Transverse colon (tissue), 4 donors: ENCODE results near the gene HUNK. TPM values are rescaled to one million over a fixed set of nuclear protein-coding genes. Genes with fewer than 3 reads are reported as not detected.

Source experiments
- DNase-seq: peaks from one replicate; pipeline ENCODE4 v3.0.0-alpha.2; 2019
- H3K27ac ChIP-seq, 4 donors: fragments of 200-600 bp; sonication (generic); 2 replicates each; pipeline ENCODE4 v1.5.1; 2016 to 2018; ENCODE audit warnings: inconsistent platforms in 4 of 4
- H3K27me3 ChIP-seq: fragments of 200-600 bp; sonication (generic); 2 replicates; pipeline ENCODE4 v1.5.1; 2017; ENCODE audit warnings: inconsistent platforms
- H3K36me3 ChIP-seq, 4 donors: fragments of 200-600 bp; sonication (generic); 2 replicates each; pipeline ENCODE4 v1.5.1; 2017 to 2019; ENCODE audit warnings: inconsistent platforms in 4 of 4
- H3K4me1 ChIP-seq, 4 donors: fragments of 200-600 bp; sonication (generic); 2 replicates each; pipeline ENCODE4 v1.5.1; 2017 to 2020; ENCODE audit warnings: inconsistent platforms in 4 of 4
- H3K4me3 ChIP-seq, 4 donors: fragments of 200-600 bp; sonication (generic); 1 replicate in 1 of 4; 2 replicates in 3 of 4; pipeline versions ENCODE4 v1.5.1 to v1.6.1; 2017 to 2019; ENCODE audit warnings: inconsistent platforms in 4 of 4
- H3K9me3 ChIP-seq, 2 donors: fragments of 200-600 bp; sonication (generic); 2 replicates each; pipeline ENCODE4 v1.5.1; 2017 to 2019; ENCODE audit warnings: inconsistent platforms in 2 of 2
- EP300 ChIP-seq: sonication (generic); formaldehyde crosslinking; IDR thresholded peaks from one replicate; pipeline ENCODE4 v1.6.1; 2017; ENCODE audit warnings: antibody characterized with exemption, low read depth
- POLR2A ChIP-seq: fragments of 450-650 bp; IDR thresholded peaks from one replicate; pipeline ENCODE4 v1.6.1; 2016; ENCODE audit warnings: antibody characterized with exemption, mild to moderate bottlenecking, moderate library complexity
- POLR2AphosphoS5 ChIP-seq, 3 donors: sonication (generic); formaldehyde crosslinking; IDR thresholded peaks; one replicate each; pipeline ENCODE4 v1.6.1; 2016; ENCODE audit warnings: antibody characterized with exemption in 3 of 3
- WGBS, 2 donors: methylation state at CpG; one replicate each; pipeline ENCODE4 v1.1.5; 2018; ENCODE audit warnings: low coverage in 1 of 2; 5-methylcytosine and 5-hydroxymethylcytosine counted together
- in situ Hi-C, 4 donors: fragments of 200-750 bp; cut with MboI; loops; one replicate each; pipeline versions ENCODE4 v1.15.0 to v1.15.1; 2017; ENCODE audit warnings: low sequenced_read_pairs in 3 of 4, low pct_ligation_motif_present in 1 of 4, low pct_unique_long_range_greater_than_20kb in 1 of 4
- intact Hi-C: fragments of 100-400 bp; cut with DNase I; formaldehyde crosslinking; loops from one replicate; pipeline ENCODE4 v1.15.1; 2023; ENCODE audit warnings: low total_unique reads
- total RNA-seq, 4 donors: library from RNA; depleted of rRNA; stranded (reverse); fragments of >200 nt; gene quantifications; one replicate each; pipeline ENCODE4 v1.1.0, GENCODE V29; 2016
- TF ChIP-seq, protein P1 (sequence below), 5 experiments: fragments of 200-600 bp in 3 of 5; fragments of 450-650 bp in 2 of 5; sonication (generic) in 3 of 5; IDR thresholded peaks; 1 replicate in 2 of 5; 2 replicates in 3 of 5; pipeline ENCODE4 v1.5.1; 2016 to 2017; ENCODE audit warnings: antibody characterized with exemption in 5 of 5, inconsistent platforms in 3 of 5, mild to moderate bottlenecking in 2 of 5, moderate library complexity in 1 of 5

Gene HUNK
- total RNA-seq, 4 donors from 2014 or later, result 1.8 to 6.7 (median 3.9) TPM

DNA sequence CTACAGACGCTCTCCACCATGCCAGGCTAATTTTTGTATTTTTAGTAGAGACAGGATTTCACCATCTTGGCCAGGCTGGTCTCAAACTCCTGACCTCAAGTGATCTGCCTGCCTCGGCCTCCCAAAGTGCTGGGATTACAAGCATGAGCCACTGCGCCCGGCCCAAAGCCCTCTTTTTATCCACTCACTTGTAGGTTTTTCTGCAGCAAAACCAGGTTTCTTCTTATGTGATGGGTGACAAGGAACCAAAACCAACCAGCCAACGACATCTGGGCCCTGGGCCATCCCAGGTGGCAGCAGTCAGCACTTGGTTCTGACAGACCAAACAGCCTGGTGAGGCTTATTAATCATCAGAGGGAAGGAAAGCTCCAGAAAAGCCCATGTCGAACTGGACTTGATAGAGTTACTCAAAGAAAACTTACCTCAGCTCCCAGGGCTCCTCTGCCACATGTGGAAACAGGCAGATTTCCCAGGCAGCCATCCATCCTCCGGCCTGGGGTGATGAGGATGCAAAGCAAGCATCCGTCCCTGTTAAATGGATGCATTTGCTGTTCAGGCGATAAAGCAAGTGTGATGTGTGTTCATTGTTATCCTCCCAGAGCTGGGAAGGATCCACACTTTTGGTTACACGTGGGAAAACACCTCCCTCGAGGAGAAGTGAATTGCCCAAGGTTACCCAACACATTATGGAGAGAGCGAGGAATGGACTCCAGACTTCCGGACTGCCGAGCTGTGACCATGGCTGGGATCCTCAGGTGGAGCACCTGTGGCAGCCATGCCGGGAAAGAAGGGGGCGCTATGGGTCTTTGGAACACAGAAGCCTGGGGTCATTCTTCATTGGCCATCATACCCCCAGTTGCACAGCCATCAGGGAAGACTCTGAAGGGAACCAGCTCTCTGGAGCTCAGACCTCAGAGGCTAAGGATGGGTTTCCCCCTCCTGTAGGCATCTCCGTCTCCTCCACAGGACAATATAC, 118.8 kb downstream of the HUNK start:
- no peaks in the 10 kb centered on the region for H3K36me3 ChIP-seq
- H3K4me3 ChIP-seq, result no peak overlapping the region
- no peaks in the 10 kb centered on the region for H3K27me3 ChIP-seq
- H3K9me3 ChIP-seq, result no peaks in the 10 kb centered on the region
- 88 to 100% methylated on average over 1 to 17 of the region's 17 CpGs for WGBS, 2 donors
- no peak for DNase-seq
- no peak for TF ChIP-seq EP300
- H3K4me1 ChIP-seq, result peaks cover 0 to 4% (median 0%) of the 10 kb centered on the region in 4 donors
- intact Hi-C loops, result no loop called here
- H3K27ac ChIP-seq, result no peak overlapping the region
- in situ Hi-C loops, result no loop called here

DNA sequence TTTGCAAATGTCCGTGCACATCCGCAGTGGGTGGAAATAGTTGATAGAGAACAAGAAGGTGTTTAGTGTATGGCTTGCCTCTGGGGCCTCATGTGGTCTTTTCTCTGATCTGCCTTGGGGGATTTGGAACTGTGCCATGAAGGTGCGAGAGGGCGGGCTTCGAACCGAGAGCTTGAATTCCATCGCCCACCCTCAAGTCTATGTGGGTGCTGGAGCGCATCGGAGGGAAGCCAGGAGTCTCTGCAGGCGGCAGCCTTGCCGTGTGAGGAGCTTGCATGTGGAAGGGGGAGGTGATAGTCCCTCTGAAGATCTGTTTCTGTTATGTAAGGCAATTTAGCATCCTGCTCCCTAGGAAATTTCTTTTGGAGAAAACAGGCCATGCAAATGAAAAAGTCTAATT, 119.6 kb downstream of the HUNK start:
- WGBS, 2 donors, result 91% methylated on average over 11 of the region's 11 CpGs; no CpG with 5 or more reads in 1 of the 2 donors
- in situ Hi-C loops, result no loop called here

DNA sequence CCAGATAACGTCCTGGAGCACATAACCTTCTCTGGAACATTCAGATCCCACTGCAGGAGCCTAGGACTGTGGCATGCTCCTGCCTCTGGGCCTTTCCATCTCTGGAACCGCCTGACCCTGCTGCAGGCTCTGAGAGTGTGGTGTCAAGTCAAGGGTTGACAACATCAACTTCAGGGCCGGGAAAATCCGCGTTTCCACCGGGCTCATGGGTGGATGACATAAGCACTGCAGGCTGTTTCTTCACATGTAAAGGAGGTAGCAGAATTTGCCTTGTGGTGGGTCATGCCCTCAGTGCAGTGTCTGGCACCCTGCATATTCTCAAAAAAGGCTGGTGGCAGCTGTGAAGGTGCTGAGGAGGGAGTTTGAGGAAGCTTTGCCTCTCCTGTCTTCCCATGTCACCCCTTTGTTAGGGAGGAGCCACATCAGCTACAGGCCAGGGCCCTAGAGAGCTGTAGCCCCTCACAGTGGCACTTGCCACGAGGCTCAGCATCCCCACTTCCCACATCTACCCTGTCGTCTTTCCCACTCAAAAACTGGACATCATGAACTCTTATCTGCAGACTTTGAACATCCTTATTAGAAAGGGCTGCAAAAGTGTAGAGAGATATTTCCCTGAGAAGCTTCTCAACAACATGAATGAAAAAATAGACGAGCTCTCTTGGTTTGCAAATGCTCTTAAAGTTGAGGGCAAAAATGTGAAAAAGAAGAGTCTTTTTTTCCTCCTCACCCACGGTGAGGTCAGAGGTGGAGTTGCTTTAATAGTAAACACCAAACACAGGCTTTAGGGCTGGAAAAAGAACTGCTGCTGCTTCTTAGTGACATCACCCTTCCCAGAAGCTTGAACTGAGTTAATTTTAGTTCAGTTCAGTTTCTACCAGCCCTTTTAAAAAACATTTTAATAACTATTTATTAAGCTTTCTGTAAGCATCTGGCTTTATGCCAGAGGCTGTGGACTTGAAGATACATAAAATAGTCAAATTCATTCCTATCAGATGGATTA, 121.3 kb downstream of the HUNK start:
- in situ Hi-C loops (no loop called here), intact Hi-C loops (no loop called here)
- Histone ChIP-seq H3K4me3 (no peak overlapping the region), H3K27ac (no peak overlapping the region), H3K9me3 (no peaks in the 10 kb centered on the region), H3K27me3 (no peaks in the 10 kb centered on the region), H3K36me3 (no peaks in the 10 kb centered on the region), H3K4me1 (no peaks in the 10 kb centered on the region)
- TF ChIP-seq, protein P1, sequence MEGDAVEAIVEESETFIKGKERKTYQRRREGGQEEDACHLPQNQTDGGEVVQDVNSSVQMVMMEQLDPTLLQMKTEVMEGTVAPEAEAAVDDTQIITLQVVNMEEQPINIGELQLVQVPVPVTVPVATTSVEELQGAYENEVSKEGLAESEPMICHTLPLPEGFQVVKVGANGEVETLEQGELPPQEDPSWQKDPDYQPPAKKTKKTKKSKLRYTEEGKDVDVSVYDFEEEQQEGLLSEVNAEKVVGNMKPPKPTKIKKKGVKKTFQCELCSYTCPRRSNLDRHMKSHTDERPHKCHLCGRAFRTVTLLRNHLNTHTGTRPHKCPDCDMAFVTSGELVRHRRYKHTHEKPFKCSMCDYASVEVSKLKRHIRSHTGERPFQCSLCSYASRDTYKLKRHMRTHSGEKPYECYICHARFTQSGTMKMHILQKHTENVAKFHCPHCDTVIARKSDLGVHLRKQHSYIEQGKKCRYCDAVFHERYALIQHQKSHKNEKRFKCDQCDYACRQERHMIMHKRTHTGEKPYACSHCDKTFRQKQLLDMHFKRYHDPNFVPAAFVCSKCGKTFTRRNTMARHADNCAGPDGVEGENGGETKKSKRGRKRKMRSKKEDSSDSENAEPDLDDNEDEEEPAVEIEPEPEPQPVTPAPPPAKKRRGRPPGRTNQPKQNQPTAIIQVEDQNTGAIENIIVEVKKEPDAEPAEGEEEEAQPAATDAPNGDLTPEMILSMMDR (IDR thresholded peaks at IDR 0.05), result no peak
- TF ChIP-seq EP300, result no peak
- TF ChIP-seq POLR2A, result no peak
- no peak for TF ChIP-seq POLR2AphosphoS5 (IDR thresholded peaks at IDR 0.05)
- 66 to 71% methylated on average over 8 to 10 of the region's 10 CpGs for WGBS, 2 donors
- DNase-seq, result no peak

More for the DNA sequence above, 119.6 kb downstream of the HUNK start:
- Histone ChIP-seq H3K27ac (no peak overlapping the region), H3K27me3 (no peaks in the 10 kb centered on the region), H3K4me3 (no peak overlapping the region), H3K4me1 (peaks cover 0 to 4% (median 0%) of the 10 kb centered on the region in 4 donors), H3K9me3 (no peaks in the 10 kb centered on the region), H3K36me3 (no peaks in the 10 kb centered on the region)
- intact Hi-C loops, result no loop called here
- TF ChIP-seq, protein P1 (IDR thresholded peaks at IDR 0.05), result no peak
- no peak for TF ChIP-seq EP300
- no peak for DNase-seq

DNA sequence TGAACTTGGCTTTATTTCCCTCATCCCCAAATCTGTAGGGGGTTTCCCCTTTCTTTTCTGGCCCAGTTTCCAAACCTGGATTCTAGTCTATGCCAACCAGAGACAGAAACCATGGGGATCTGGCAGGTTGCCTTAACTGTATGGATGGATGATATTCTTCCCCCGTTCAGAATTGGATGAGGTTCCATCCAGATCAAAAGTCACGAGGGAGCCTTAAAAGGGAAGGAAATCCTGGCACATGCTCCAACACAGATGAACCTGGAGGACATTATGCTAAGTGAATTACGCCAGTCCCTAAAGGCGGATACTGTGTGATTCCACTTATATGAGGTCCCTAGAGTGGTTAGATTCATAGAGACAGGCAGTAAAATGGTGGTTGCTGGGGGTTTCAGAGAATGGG, 124.4 kb downstream of the HUNK start:
- WGBS, 2 donors, result 61 to 76% methylated on average over 2 to 4 of the region's 4 CpGs
- no peak for DNase-seq
- in situ Hi-C loops (no loop called here), intact Hi-C loops (no loop called here)
- Histone ChIP-seq H3K27ac (no peak overlapping the region), H3K9me3 (no peaks in the 10 kb centered on the region), H3K4me3 (no peak overlapping the region), H3K36me3 (no peaks in the 10 kb centered on the region), H3K4me1 (no peaks in the 10 kb centered on the region), H3K27me3 (no peaks in the 10 kb centered on the region)
- no peak for TF ChIP-seq POLR2A
- TF ChIP-seq EP300, result no peak
- TF ChIP-seq, protein P1 (IDR thresholded peaks at IDR 0.05), result no peak
